Choroid plexus epithelial cell (primary cell): Measurements from ENCODE around the gene KCNJ12.
"Not testable (repeated sequence)": the region's sequence is repeated elsewhere in the genome, so short reads cannot be mapped to it uniquely, and the experiment has no call there.

Experiments
- DNase-seq: peaks from one replicate; pipeline ENCODE4 v3.0.0-alpha.2; 2010; ENCODE audit warnings: low read depth
- H3K4me3 ChIP-seq: 2 replicates; pipeline ENCODE4 v1.5.1; 2011; ENCODE audit warnings: low read depth, mild to moderate bottlenecking, control low read depth, low read length, moderate library complexity
- CTCF ChIP-seq: conservative IDR thresholded peaks from 2 replicates; pipeline ENCODE4 v1.5.1; 2011; ENCODE audit warnings: low read depth, mild to moderate bottlenecking, control low read depth, inconsistent platforms, low read length, moderate library complexity

The KCNJ12 gene

GRCh38 chr17:21454441-21454840, 78.3 kb downstream of the KCNJ12 start:
- H3K4me3 ChIP-seq = no peak overlapping the region
- no peak for TF ChIP-seq CTCF
- DNase-seq = no peak

GRCh38 chr17:21455761-21456160, 79.6 kb downstream of the KCNJ12 start:
- no peak for TF ChIP-seq CTCF

GRCh38 chr17:21456449-21456848, 80.3 kb downstream of the KCNJ12 start:
- not testable (repeated sequence) for DNase-seq, H3K4me3 ChIP-seq

More at GRCh38 chr17:21455761-21456160, 79.6 kb downstream of the KCNJ12 start:
- no peak for DNase-seq
- H3K4me3 ChIP-seq = no peak overlapping the region

GRCh38 chr17:21457051-21458026, 81.2 kb downstream of the KCNJ12 start:
- peak; percentile 94 for DNase-seq
- peak overlapping the region; percentile 5 for H3K4me3 ChIP-seq
- TF ChIP-seq CTCF = peak; percentile 84

GRCh38 chr17:21458054-21458453, 81.9 kb downstream of the KCNJ12 start:
- peak; percentile 20 for DNase-seq

GRCh38 chr17:21459536-21459935, 83.4 kb downstream of the KCNJ12 start:
- DNase-seq = no peak
- H3K4me3 ChIP-seq = no peak overlapping the region
- no peak for TF ChIP-seq CTCF

More at GRCh38 chr17:21458054-21458453, 81.9 kb downstream of the KCNJ12 start:
- TF ChIP-seq CTCF = no peak
- no peak overlapping the region for H3K4me3 ChIP-seq

GRCh38 chr17:21460358-21460757, 84.2 kb downstream of the KCNJ12 start:
- no peak for TF ChIP-seq CTCF
- H3K4me3 ChIP-seq = no peak overlapping the region
- peak; percentile 99 for DNase-seq
